WTC11 (cell line): ENCODE results near the gene DOK7. TPM values are rescaled to one million over a fixed set of nuclear protein-coding genes. Genes with fewer than 3 reads are reported as not detected.
A peak's percentile ranks its signal among the peaks of the same experiment; 100 is the strongest.

Experiments
- ATAC-seq: fragments of 200-7000 bp; cut with Tn5 transposase; 2 replicates; pipeline ENCODE4 v1.10.0; 2021; ENCODE audit warnings: mild to moderate bottlenecking, moderate library complexity
- CTCF ChIA-PET: fragments of 300-600 bp; sonication (Branson Sonifier 250); formaldehyde crosslinking; loops from one replicate; lab custom pipeline; 2021; ENCODE audit warnings: antibody characterized with exemption; lab: Charles Lee
- POLR2A ChIA-PET: fragments of 350-600 bp; sonication (Branson Sonifier 250); formaldehyde crosslinking; loops from one replicate; lab custom pipeline; 2021; ENCODE audit warnings: antibody characterized with exemption; lab: Charles Lee
- DNase-seq: peaks from one replicate; pipeline ENCODE4 v3.0.0; 2021; ENCODE audit warnings: low spot score
- H3K27ac Mint-ChIP-seq: 2 replicates; pipeline ENCODE4 v1.8.0; 2021; ENCODE audit warnings: mixed read lengths
- H3K27me3 Mint-ChIP-seq: 2 replicates; pipeline ENCODE4 v1.8.0; 2021; ENCODE audit warnings: low read depth, mild to moderate bottlenecking, moderate library complexity, mixed read lengths
- H3K36me3 Mint-ChIP-seq: 2 replicates; pipeline ENCODE4 v1.8.0; 2021; ENCODE audit warnings: mixed read lengths
- H3K4me1 Mint-ChIP-seq: 2 replicates; pipeline ENCODE4 v1.8.0; 2022; ENCODE audit warnings: mixed read lengths
- H3K4me3 Mint-ChIP-seq: 2 replicates; pipeline ENCODE4 v1.8.0; 2021; ENCODE audit warnings: mild to moderate bottlenecking, moderate library complexity, mixed read lengths
- H3K9me3 Mint-ChIP-seq: 2 replicates; pipeline ENCODE4 v1.8.0; 2021; ENCODE audit warnings: mixed read lengths
- ARID4B ChIP-seq: sonication (generic); formaldehyde crosslinking; IDR thresholded peaks from 2 replicates; pipeline ENCODE4 v1.8.0; 2023; ENCODE audit warnings: missing genetic modification reagents, mild to moderate bottlenecking, borderline replicate concordance
- ATF3 ChIP-seq: sonication (generic); formaldehyde crosslinking; conservative IDR thresholded peaks from 2 replicates; pipeline ENCODE4 v1.8.1; 2022; ENCODE audit warnings: mild to moderate bottlenecking, missing genetic modification reagents
- CBFB ChIP-seq: sonication (generic); formaldehyde crosslinking; IDR thresholded peaks from 2 replicates; pipeline ENCODE4 v1.8.1; 2022; ENCODE audit warnings: mild to moderate bottlenecking, low read depth, missing genetic modification reagents
- CDX4 ChIP-seq: fragments of 250-450 bp; sonication (Bioruptor Pico); IDR thresholded peaks from 2 replicates; pipeline ENCODE4 v1.9.0; 2021; ENCODE audit warnings: moderate library complexity, mild to moderate bottlenecking, inconsistent platforms, borderline replicate concordance
- CREB1 ChIP-seq: sonication (generic); formaldehyde crosslinking; IDR thresholded peaks from 2 replicates; pipeline ENCODE4 v1.8.0; 2023; ENCODE audit warnings: mild to moderate bottlenecking, missing genetic modification reagents
- EMX1 ChIP-seq: fragments of 250-450 bp; sonication (Bioruptor Pico); IDR thresholded peaks from 2 replicates; pipeline ENCODE4 v1.8.0; 2021; ENCODE audit warnings: mild to moderate bottlenecking
- ERG ChIP-seq: fragments of 250-450 bp; sonication (Bioruptor Pico); IDR thresholded peaks from 2 replicates; pipeline ENCODE4 v1.8.0; 2021; ENCODE audit warnings: mild to moderate bottlenecking
- ETV6 ChIP-seq: sonication (generic); formaldehyde crosslinking; IDR thresholded peaks from 2 replicates; pipeline ENCODE4 v1.8.1; 2022; ENCODE audit warnings: mild to moderate bottlenecking, missing genetic modification reagents
- GRHL2 ChIP-seq: fragments of 250-450 bp; sonication (Bioruptor Pico); IDR thresholded peaks from 2 replicates; pipeline ENCODE4 v1.8.0; 2022; ENCODE audit warnings: mild to moderate bottlenecking, moderate library complexity; ENCODE audit not compliant: insufficient replicate concordance, severe bottlenecking
- HMGA2 ChIP-seq: fragments of 250-450 bp; sonication (Bioruptor Pico); IDR thresholded peaks from 2 replicates; pipeline ENCODE4 v1.4.0; 2021; ENCODE audit warnings: mild to moderate bottlenecking, moderate library complexity
- HMGXB4 ChIP-seq: sonication (generic); formaldehyde crosslinking; IDR thresholded peaks from 2 replicates; pipeline ENCODE4 v1.8.1; 2023; ENCODE audit warnings: mild to moderate bottlenecking, moderate library complexity, missing genetic modification reagents
- JUN ChIP-seq: sonication (generic); formaldehyde crosslinking; IDR thresholded peaks from 2 replicates; pipeline ENCODE4 v1.8.0; 2023; ENCODE audit warnings: mild to moderate bottlenecking, missing genetic modification reagents
- NR2C2 ChIP-seq: sonication (generic); formaldehyde crosslinking; IDR thresholded peaks from 2 replicates; pipeline ENCODE4 v1.8.0; 2022; ENCODE audit warnings: mild to moderate bottlenecking, missing genetic modification reagents
- NR3C1 ChIP-seq: sonication (generic); formaldehyde crosslinking; conservative IDR thresholded peaks from 2 replicates; pipeline ENCODE4 v1.8.1; 2023; ENCODE audit warnings: low read depth, mild to moderate bottlenecking, missing genetic modification reagents
- PRDM15 ChIP-seq: sonication (generic); formaldehyde crosslinking; IDR thresholded peaks from 2 replicates; pipeline ENCODE4 v1.8.0; 2022; ENCODE audit warnings: missing genetic modification reagents
- SMAD4 ChIP-seq: sonication (generic); formaldehyde crosslinking; IDR thresholded peaks from 2 replicates; pipeline ENCODE4 v1.8.0; 2022; ENCODE audit warnings: mild to moderate bottlenecking, missing genetic modification reagents
- ZNF396 ChIP-seq: fragments of 250-450 bp; sonication (Bioruptor Pico); IDR thresholded peaks from 2 replicates; pipeline ENCODE4 v1.8.0; 2021; ENCODE audit warnings: mild to moderate bottlenecking, moderate library complexity, borderline replicate concordance
- total RNA-seq: library from RNA; stranded (reverse); gene quantifications from 3 replicates; pipeline ENCODE4 v1.2.3, GENCODE V29; 2021
- TF ChIP-seq, protein P1 (sequence below): sonication (generic); formaldehyde crosslinking; IDR thresholded peaks from 2 replicates; pipeline ENCODE4 v1.8.1; 2023; ENCODE audit warnings: mild to moderate bottlenecking, missing genetic modification reagents

The DOK7 gene
- total RNA-seq, 1 experiment from 2014 or later = 0.22 TPM

DNA sequence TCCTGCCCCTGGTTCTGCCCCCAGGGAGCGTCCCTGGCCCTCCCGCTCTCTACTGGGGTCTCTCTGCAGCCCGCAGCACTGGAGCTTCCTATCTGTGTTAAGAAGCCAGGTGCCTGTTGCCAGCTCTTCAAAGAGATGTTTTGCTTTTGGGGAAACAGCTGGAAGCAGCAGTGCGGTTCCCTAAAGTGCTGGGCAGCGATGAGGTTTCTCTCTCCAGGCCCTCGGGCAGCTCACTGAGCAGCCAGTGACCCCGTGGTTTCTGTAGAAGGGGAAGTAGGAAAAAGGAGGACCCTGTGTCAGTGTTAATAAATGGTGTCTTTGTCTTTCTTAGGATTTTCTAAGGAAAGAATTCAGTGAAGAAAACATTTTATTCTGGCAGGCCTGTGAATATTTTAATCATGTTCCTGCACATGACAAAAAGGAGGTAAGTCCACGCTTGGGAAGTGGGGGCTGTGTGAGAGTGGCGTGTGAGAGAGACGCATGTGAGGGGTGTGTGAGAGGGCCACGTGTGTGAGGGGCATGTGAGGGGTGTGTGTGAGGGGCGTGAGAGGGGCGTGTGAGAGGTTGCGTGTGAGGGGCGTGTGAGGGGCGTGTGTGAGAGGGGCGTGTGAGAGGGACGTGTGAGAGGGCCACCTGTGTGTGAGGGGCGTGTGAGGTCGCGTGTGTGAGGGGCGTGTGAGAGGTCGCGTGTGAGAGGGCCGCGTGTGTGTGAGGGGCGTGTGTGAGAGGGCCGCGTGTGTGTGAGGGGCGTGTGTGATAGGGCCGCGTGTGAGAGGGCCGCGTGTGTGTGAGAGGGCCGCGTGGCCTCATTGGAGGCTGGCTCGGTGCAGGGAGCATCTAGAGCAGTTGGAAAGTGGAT, 48.5 kb upstream of the DOK7 start:
- Mint-ChIP-seq H3K27me3 (no peaks in the 10 kb centered on the region), H3K36me3 (no peaks in the 10 kb centered on the region), H3K27ac (peak overlapping the region; percentile 80), H3K4me1 (no peaks in the 10 kb centered on the region), H3K9me3 (no peaks in the 10 kb centered on the region), H3K4me3 (no peak overlapping the region)
- TF ChIP-seq ETV6 (CRISPR knock-in tag) = no peak
- no peak for TF ChIP-seq CBFB (CRISPR knock-in tag)
- no peak for TF ChIP-seq ARID4B (CRISPR knock-in tag)
- no peak for TF ChIP-seq NR2C2 (CRISPR knock-in tag)
- TF ChIP-seq HMGXB4 = no peak
- TF ChIP-seq CREB1 = no peak
- no peak for TF ChIP-seq CDX4 (CRISPR knock-in tag)
- TF ChIP-seq SMAD4 = no peak
- no peak for TF ChIP-seq ATF3 (CRISPR knock-in tag)
- no peak for TF ChIP-seq ZNF396
- TF ChIP-seq, protein P1, sequence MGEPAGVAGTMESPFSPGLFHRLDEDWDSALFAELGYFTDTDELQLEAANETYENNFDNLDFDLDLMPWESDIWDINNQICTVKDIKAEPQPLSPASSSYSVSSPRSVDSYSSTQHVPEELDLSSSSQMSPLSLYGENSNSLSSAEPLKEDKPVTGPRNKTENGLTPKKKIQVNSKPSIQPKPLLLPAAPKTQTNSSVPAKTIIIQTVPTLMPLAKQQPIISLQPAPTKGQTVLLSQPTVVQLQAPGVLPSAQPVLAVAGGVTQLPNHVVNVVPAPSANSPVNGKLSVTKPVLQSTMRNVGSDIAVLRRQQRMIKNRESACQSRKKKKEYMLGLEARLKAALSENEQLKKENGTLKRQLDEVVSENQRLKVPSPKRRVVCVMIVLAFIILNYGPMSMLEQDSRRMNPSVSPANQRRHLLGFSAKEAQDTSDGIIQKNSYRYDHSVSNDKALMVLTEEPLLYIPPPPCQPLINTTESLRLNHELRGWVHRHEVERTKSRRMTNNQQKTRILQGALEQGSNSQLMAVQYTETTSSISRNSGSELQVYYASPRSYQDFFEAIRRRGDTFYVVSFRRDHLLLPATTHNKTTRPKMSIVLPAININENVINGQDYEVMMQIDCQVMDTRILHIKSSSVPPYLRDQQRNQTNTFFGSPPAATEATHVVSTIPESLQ = no peak
- TF ChIP-seq GRHL2 = no peak
- no peak for TF ChIP-seq HMGA2 (CRISPR knock-in tag)
- CTCF ChIA-PET = interaction anchor here (0.7 to 1.2 kb wide), 4 partner anchors 10 to 100 kb away, joined by 3 to 4 read pairs (median 3); no protein-coding TSS in a partner anchor
- ATAC-seq (no peak), DNase-seq (no peak)
- POLR2A ChIA-PET = interaction anchor here (0.9 kb wide), 1 partner anchor 20 kb away, joined by 3 read pairs; no protein-coding TSS in a partner anchor

DNA sequence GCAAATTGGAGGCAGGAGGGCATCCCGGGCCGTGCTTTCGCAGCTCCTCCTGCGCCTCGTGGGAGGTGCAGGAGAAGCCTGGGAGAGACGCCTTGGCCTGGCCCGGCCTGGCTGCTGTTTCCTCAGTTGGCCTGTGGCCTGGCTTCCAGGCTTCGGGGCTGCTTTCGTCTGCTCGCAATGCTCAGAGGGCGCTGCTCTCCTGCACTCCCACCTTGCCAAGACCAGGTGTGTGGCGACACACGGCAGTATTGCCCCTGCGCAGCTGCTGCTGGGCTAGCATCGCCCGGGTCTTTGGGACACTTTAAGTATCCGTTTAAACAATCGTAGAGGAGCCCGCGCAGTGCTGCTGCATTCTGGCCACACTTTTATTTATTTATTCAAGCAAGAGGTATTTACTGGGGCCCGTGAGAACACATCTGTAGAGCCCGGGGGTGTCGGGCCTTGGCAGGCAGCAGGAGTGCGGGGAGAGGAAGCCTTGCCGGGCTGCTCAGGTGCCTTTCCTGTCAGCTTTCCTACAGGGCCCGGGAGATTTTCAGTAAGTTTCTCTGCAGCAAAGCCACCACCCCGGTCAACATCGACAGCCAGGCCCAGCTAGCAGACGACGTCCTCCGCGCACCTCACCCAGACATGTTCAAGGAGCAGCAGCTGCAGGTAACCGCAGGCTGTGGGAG, 47.5 kb upstream of the DOK7 start:
- Mint-ChIP-seq H3K27ac (peak overlapping the region; percentile 80; the same call in 1 of the 2 replicates), H3K36me3 (no peaks in the 10 kb centered on the region), H3K9me3 (no peaks in the 10 kb centered on the region), H3K27me3 (no peaks in the 10 kb centered on the region), H3K4me3 (no peak overlapping the region), H3K4me1 (no peaks in the 10 kb centered on the region)
- ATAC-seq = no peak
- POLR2A ChIA-PET = interaction anchor here (0.9 kb wide), 1 partner anchor 19 kb away, joined by 3 read pairs; no protein-coding TSS in a partner anchor
- CTCF ChIA-PET = interaction anchor here (1.2 kb wide), 1 partner anchor 99 kb away, joined by 3 read pairs; no protein-coding TSS in a partner anchor
- no peak for DNase-seq
- TF ChIP-seq NR3C1 (no peak), NR2C2 (CRISPR knock-in tag) (no peak), JUN (CRISPR knock-in tag) (no peak), EMX1 (CRISPR knock-in tag) (no peak), ERG (CRISPR knock-in tag) (no peak), PRDM15 (CRISPR knock-in tag) (no peak)
